ENCODE results near the gene CRIM1. TPM values are rescaled to one million over a fixed set of nuclear protein-coding genes. Genes with fewer than 3 reads are reported as not detected.

CRIM1 gene
- total and polyA plus RNA-seq, 2 of the 8 experiments (the other 6 are each of a cell fraction or from before 2014, with no cell fraction given), result 9.4 to 28.4 TPM

DNA sequence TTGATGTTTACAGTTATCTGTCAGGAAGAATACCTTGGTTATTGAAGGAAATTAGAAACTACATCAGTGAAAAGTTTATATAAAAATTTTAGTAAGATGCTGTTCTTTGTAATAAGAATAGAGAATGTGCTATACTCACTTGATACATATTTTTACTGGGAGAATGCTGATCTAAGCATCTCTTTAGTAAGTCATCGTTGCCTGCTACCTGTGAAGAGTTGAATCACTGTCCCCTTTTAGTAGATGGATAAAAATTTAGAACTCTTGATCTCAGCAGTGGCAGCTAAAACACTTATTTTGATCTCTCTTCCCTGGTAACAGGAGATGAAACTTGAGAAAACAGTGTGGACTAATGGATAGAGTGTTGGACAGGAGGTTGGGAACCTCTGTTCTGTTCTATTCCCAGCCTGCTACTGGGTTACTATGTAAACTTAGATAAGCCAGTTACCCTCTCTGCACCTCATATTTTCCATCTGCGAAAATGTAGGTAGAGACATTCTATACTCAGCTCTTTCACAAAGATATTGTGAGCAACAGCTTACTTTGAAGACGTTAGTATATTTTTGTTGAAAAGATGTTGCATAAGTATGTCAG is 142.1 kb downstream of the CRIM1 start (continued):
- no peak for TF ChIP-seq CHD7 (IDR thresholded peaks at IDR 0.05; ENCODE audit: insufficient replicate concordance, low read length)
- TF ChIP-seq CBX5 (IDR thresholded peaks at IDR 0.05; ENCODE audit: low read depth, low read length), result no peak
- TF ChIP-seq CEBPB (IDR thresholded peaks at IDR 0.05; ENCODE audit: low read depth, low read length), result no peak
- no peak for TF ChIP-seq RBBP5 (IDR thresholded peaks at IDR 0.05; ENCODE audit: borderline replicate concordance, low read depth, low read length)
- no peak for TF ChIP-seq NRF1 (IDR thresholded peaks at IDR 0.05; ENCODE audit: low read depth, low read length)
- no peak for TF ChIP-seq SP1 (IDR thresholded peaks at IDR 0.05; ENCODE audit: low read depth, low read length)
- no peak for TF ChIP-seq EGR1 (IDR thresholded peaks at IDR 0.05; ENCODE audit: borderline replicate concordance, low read depth, low read length)
